MV-4-11 (cell line): ENCODE results near the gene SLC6A5.
"Not testable (repeated sequence)": the region's sequence is repeated elsewhere in the genome, so short reads cannot be mapped to it uniquely, and the experiment has no call there.

ENCODE experiments used
- DNase-seq: peaks from one replicate; lab custom pipeline; 2025; lab: John Stamatoyannopoulos, UW

Gene SLC6A5

DNA sequence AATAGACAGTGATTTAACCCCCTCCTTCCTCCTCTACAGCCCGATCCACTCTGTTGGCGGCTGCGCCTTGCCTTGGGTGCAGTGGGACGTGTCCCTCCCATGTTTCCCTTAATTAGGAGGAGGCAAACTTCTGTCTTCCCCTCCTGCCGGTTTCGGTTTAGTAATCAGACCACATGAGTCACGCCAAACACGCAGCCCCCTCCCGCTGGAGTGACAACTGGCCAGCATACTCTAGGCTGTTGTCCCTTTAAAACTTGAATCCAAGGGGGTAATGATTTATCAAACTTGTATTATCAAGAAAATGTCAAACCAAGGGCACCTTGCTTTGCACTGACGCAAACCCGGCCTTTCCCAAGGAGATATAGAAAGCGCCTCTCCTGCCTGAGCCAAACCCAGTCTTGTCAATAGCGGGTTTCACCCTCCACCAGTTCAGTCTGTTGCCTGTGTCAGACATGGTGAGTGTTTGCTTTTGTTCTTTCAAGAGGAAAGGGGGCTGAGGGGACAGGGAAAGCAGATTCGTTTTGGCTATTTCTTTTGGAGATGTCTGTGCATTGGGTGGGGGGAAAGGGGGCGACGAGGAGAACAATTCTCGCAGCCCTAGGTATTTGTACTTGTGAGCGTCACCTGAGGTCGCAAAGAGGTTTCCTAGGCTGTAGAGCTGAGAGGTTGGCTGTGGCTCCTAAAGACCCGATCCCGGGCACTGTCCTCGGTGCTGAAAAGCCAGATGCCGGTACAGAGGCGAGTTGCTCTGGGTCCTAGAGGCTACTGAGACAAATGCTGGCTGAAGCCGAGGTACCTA, at the start of gene SLC6A5:
Gene SLC6A5 (plus strand): TSS at position 388 of the 799 bp plus-strand sequence. CDS start 65 bp downstream, at position 453.
- peak; percentile 62 for DNase-seq

- no peak for DNase-seq
Measured at GRCh38 chr11:20551096-20551495, 48.3 kb upstream of the SLC6A5 start.

- DNase-seq: no peak
Measured at GRCh38 chr11:20555783-20556182, 43.6 kb upstream of the SLC6A5 start.

GRCh38 chr11:20556396-20556795, 43.0 kb upstream of the SLC6A5 start:
- not testable (repeated sequence) for DNase-seq

GRCh38 chr11:20558741-20559140, 40.7 kb upstream of the SLC6A5 start:
- no peak for DNase-seq

DNA sequence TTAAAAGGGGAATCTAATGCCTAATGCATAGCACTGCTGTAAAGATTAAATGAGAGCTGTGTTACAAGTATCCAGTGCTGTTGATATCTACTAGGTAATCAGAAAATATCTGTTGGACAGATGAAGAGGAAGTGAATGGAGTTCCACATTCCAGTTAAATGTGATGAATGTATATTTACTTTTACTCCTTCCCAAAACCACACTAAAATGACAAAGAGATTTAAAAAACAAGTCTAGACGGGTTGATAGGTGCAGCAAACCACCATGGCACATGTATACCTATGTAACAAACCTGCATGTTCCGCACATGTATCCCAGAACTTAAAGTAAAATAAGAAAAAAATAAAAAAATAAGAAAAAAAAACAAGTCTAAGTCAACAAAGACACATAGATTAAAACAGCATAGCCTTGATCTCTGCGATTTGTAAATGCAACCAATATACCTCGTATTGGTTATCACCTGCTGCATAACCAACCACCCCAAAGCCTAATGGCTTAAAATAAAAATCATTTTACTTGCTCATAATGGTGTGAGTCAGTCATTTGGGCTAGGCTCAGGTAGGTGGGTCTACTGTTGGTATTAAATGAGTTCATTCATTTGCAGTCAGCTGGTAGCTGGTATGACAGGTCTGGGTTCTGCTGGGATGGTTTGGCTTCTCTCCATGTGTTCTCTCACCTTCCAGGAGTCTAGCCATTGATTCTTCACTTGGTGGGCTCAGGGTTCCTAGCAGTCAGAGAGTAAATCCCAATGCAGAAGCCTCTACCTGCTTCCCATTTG, 39.7 kb upstream of the SLC6A5 start:
- no peak for DNase-seq

DNA sequence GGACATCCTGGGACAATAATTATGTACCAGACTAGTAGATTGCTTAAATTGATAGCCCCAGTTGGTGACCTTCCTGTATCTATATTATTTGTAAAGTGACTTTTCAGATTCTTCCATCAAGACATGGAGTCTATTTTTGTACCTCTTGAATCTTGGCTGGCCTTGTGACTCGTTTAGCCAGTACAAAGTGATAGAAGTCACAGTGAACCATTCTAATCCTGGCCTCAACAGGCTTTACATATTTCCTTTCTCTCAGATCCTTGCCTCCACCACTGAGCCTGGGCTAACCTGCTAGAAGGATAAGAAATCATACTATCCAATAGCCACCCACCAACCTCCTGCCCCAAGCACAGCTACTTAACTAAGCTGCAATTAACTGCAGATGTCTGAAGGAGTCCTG, 37.5 kb upstream of the SLC6A5 start:
- DNase-seq: no peak

DNA sequence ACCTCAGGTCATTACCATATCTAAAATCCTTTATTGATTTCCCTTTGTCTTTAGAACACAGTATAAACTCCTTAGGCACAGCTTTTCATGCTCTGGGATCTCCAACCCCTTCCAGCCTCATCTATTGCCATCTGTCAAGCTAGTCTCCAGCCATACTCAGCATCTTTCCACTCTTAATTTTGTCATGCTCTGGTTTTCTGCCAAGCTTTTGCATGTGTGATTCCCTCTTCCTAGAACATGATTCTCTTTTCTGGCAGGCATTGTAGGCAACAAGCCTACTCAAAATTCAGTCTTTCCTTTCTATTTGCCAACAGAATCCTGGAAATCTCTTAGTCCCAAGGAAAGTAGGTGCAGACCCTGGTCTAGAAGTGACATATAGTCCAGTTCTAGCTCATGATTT, 35.5 kb upstream of the SLC6A5 start:
- no peak for DNase-seq

- DNase-seq: no peak
Measured at GRCh38 chr11:20564846-20565635, 34.4 kb upstream of the SLC6A5 start.

GRCh38 chr11:20566115-20566514, 33.3 kb upstream of the SLC6A5 start:
- DNase-seq: not testable (repeated sequence)

- DNase-seq: no peak
Measured at GRCh38 chr11:20566591-20567434, 32.6 kb upstream of the SLC6A5 start.

DNA sequence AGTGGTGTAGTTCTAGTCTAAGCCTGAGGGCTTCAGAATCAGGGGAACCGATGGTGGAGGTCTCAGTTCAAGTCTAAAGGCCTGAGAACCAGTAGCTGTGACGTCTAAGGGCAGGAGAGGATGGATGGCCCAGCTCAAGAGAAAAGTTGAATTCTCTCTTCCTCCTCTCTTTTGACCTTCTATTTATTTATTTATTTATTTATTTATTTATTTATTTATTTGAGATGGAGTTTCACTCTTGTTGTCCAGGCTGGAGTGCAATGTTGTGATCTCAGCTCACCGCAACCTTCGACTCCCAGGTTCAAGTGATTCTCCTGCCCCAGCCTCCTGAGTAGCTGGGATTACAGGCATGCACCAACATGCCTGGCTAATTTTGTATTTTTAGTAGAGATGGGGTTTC, 19.7 kb upstream of the SLC6A5 start:
- not testable (repeated sequence) for DNase-seq

DNA sequence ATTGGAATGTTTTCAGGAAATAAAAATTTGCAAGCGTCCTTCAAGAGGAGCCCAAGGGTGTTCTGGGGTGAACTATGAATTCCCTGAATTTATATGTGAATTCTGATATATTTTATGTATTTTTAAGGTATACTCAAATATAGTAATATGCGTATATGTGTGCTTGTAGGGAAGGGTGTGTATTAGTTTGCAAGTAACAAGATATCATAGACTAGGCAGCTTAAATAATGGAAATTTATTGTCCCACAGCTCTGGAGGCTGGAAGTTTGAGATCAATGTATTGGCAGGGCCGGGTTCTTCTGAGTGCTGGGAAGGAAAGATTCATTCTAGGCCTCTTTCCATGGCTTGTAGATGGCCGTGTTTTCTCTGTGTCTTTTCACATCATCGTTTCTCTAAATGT, 16.2 kb upstream of the SLC6A5 start:
- DNase-seq: no peak

DNA sequence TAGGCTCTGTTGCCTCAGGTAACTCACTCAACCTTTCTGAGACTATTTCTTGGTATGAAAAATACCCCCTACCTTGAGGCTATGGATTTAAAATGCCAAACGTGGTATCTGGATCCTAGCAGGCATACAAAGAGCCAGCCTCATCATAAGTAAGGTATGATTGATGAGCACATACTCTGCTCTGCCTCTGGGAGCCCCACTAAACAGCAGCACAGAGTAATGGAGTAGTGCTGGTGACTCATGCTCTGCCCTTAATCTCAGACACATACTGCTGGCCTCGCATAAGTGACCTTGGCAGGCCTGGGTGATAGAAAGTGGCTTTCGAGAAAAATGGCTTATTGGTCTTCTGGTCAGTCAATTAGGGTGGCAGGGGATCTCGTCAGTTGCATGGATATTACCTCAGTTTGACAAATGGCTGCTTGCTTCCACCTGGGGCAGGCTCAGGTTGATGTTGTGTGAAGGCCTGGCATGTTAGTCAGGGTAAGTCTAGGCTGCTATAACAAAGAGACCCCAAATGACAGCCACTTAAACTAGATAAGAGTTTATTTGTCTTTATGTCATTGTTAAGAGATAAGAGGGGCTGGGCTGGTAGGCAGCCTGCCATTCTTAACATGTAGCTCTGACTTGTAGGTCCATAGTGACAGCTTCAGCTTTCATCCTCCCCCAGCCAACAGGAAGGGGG, 15.2 kb upstream of the SLC6A5 start:
- no peak for DNase-seq

- no peak for DNase-seq
Measured at GRCh38 chr11:20589796-20590195, 9.6 kb upstream of the SLC6A5 start.

- no peak for DNase-seq
Measured at GRCh38 chr11:20590381-20590780, 9.0 kb upstream of the SLC6A5 start.

DNA sequence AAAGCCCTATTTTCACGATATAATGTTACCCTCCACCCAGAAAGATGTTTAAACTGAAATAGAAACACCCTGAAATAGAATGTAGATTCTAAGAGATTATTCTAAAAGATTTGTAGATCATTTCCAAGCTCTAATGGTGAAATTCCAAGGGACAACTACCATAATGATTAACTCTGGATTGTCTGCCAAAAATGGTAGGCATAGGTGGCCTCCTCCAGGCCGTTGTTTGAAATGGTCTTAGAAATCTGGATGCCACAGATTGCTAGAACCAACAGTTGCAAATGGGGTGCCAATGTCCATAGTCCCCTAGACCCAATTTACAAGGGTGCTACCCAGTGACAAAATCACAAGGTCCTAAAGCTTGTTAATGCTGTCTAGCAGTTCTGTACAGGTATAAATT, 6.7 kb upstream of the SLC6A5 start:
- DNase-seq: no peak

DNA sequence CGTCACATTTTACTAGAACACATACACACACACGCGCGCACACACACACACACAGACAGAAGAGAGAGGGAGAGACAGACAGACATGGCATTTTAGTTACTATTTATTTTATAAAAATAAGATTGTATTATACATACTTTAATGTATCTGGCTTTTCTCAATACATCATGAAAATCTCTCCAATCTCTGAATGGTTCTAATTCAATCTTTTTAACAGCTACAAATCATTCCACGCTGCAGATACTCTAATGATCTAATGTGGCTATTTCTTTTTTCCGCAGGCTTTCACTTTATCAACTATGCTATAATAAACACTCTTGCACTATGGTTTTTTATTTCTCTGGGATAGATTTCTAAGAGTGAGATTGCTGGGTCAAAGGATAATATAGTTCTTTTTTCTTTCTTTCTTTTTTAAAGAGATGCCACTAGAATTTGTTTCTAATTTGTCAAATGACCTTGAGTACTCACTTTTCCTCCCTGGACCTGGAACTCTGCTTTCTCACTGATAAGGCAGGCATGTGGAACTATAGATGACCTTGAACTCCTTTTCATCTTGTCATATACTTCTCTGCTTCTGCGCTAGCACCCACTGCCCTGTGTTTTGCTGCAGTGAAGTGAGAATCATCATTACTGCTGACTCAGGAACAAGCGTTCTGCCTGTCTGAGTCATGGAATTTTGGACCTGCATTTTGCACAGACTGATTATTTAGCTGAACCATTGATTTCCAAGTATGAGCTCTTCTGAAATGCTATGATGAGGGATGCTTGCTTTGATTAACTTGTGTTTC, 4.9 kb upstream of the SLC6A5 start:
- DNase-seq: no peak

- no peak for DNase-seq
Measured at GRCh38 chr11:20595101-20595500, 4.3 kb upstream of the SLC6A5 start.
